Stomach smooth muscle (tissue), 2 donors: Measurements from ENCODE around the gene GATA5.

Experiments
- H3K27ac ChIP-seq: one replicate; pipeline ENCODE4 v1.7.0; 2013; ENCODE audit warnings: mild to moderate bottlenecking, low read length, inconsistent platforms
- H3K27me3 ChIP-seq, 2 donors: one replicate each; pipeline ENCODE4 v1.7.0; 2013; ENCODE audit warnings: low read length in 2 of 2; ENCODE audit not compliant: insufficient read depth in 2 of 2, control insufficient read depth in 1 of 2
- H3K36me3 ChIP-seq, 2 donors: one replicate each; pipeline ENCODE4 v1.7.0; 2013; ENCODE audit warnings: low read length in 2 of 2; ENCODE audit not compliant: control insufficient read depth in 2 of 2, insufficient read depth in 2 of 2
- H3K4me1 ChIP-seq: one replicate; pipeline ENCODE4 v1.7.0; 2013; ENCODE audit warnings: low read length; ENCODE audit not compliant: control insufficient read depth, insufficient read depth
- H3K4me3 ChIP-seq, 2 donors: one replicate each; pipeline ENCODE4 v1.7.0; 2013; ENCODE audit warnings: low read length in 2 of 2
- H3K9ac ChIP-seq, 2 donors: one replicate each; pipeline ENCODE4 v1.7.0; 2013; ENCODE audit warnings: low read length in 2 of 2, mild to moderate bottlenecking in 1 of 2
- H3K9me3 ChIP-seq, 2 donors: one replicate each; pipeline ENCODE4 v1.7.0; 2013; ENCODE audit warnings: low read length in 2 of 2; ENCODE audit not compliant: control insufficient read depth in 2 of 2
- donor health status: healthy.
- donor health status: Pancreatic carcinoma.

The GATA5 gene, protein sequence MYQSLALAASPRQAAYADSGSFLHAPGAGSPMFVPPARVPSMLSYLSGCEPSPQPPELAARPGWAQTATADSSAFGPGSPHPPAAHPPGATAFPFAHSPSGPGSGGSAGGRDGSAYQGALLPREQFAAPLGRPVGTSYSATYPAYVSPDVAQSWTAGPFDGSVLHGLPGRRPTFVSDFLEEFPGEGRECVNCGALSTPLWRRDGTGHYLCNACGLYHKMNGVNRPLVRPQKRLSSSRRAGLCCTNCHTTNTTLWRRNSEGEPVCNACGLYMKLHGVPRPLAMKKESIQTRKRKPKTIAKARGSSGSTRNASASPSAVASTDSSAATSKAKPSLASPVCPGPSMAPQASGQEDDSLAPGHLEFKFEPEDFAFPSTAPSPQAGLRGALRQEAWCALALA

DNA sequence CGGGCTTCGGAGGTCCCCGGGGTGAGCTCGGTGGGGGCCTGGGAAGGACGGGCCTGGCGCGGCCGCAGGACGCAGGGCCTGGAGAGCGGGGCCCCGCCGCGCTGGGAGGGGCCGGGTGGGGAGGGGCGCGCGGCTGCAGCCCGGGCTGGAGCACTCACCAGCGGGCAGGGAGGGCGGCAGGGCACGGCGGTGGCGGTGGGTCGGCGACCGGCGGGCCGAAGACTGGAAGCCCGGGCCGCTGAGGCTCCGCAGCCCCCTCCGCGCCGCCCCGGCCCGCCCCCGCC is at the start of gene GATA5:
Gene GATA5, minus strand, starts transcription at position 224 of the 284 bp plus-strand sequence. CDS start 474 bp downstream, outside the sequence.
- no peaks in the 10 kb centered on the region for H3K36me3 ChIP-seq
- H3K9me3 ChIP-seq: no peaks in the 10 kb centered on the region

DNA sequence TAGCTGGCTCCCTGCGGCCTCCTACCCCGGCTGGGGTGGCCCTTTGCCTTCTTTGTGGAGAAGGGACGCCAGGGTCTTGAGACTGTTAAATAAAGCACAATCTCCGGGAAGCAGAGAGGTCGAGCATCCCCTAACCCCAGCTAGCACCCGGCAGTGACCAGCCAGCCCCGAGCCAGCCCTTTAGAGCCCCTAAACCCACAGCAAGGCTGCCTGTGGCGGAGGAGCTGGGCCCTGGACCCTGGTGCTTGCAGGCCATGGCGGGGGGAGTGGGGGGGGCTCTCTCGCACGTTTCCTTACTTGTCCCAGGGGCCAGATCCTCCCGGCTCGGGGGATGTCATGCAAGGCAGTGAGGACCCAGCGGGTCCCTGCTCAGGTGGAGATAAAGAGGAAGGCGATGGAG is 49.2 kb upstream of the GATA5 start:
- H3K36me3 ChIP-seq: no peaks in the 10 kb centered on the region
- H3K4me3 ChIP-seq: no peak overlapping the region
- H3K9ac ChIP-seq: no peak overlapping the region
- H3K4me1 ChIP-seq: peaks cover 3% of the 10 kb centered on the region
- no peaks in the 10 kb centered on the region for H3K9me3 ChIP-seq
- H3K27ac ChIP-seq: no peak overlapping the region
- H3K27me3 ChIP-seq: peaks cover 3 to 28% of the 10 kb centered on the region in 2 donors

More for the DNA sequence above, at the start of gene GATA5:
- H3K27ac ChIP-seq: no peak within 1 kb of the TSS
- no peak within 1 kb of the TSS for H3K9ac ChIP-seq
- H3K27me3 ChIP-seq: peaks cover 34 to 59% of the 10 kb centered on the region in 2 donors
- peak within 1 kb of the TSS in 1 of 2 donors; percentile 54 for H3K4me3 ChIP-seq
- H3K4me1 ChIP-seq: peaks cover 14% of the 10 kb centered on the region

DNA sequence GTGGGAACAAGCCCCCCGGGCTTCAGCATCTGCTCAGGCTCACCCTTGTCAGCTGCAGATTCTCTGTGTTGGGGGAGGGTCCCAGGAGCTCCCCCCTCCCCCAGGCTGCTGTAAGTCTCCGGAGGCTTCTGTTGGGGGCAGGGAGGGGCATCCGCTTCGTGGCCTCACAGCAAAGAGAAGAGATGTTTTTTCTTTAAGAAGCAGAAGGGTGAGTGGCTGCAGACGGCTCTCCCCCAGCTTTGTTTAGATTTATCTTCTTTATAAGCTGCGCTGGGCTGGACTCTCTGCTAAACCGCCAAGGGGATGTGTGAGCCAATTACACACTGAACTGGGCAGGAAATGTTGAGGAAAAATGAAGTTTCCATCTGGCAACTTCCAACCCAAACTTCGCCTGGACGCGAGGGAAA is 48.7 kb upstream of the GATA5 start:
- Histone ChIP-seq H3K4me1 (peaks cover 3% of the 10 kb centered on the region), H3K4me3 (no peak overlapping the region), H3K36me3 (no peaks in the 10 kb centered on the region), H3K9ac (no peak overlapping the region), H3K27me3 (peaks cover 3 to 28% of the 10 kb centered on the region in 2 donors), H3K9me3 (no peaks in the 10 kb centered on the region), H3K27ac (no peak overlapping the region)

DNA sequence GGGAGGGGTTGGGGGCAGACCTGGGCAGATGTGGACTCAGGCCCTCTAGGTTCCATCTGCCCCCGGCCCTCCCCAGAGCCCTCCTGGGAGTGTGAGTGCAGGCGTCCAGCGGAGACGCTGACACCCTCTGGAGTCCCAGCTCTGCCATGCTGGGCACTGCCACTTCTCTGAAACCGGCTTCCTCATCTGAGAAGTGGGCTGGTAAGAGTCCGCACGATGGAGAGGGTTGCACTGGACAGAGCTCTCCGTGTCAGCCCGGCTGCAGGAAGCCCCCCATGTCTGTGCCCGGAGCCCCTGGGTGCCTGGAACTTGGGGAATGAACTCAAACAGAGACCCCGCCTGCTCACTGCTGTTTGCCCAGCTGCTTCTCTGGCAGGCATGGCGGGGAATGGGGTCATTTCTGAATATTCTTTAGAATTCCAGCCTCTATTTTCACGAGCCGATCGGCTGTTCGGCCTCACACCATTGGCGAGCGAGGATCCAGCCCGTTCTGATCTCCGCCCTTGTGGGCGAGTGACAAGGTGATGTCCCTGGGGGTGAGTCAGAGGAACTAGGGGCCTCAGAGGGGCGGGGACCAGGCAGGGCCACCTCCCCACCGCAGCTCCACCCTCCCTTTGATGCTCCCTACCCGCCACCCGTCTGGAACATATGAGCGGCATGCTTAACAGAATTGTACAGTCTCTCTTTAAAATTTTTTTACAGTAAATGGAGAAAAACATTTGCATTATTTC is 47.8 kb upstream of the GATA5 start:
- Histone ChIP-seq H3K4me1 (peaks cover 3% of the 10 kb centered on the region), H3K9me3 (no peaks in the 10 kb centered on the region), H3K4me3 (no peak overlapping the region), H3K36me3 (no peaks in the 10 kb centered on the region), H3K27ac (no peak overlapping the region), H3K9ac (no peak overlapping the region), H3K27me3 (peaks cover 3 to 24% of the 10 kb centered on the region in 2 donors)

DNA sequence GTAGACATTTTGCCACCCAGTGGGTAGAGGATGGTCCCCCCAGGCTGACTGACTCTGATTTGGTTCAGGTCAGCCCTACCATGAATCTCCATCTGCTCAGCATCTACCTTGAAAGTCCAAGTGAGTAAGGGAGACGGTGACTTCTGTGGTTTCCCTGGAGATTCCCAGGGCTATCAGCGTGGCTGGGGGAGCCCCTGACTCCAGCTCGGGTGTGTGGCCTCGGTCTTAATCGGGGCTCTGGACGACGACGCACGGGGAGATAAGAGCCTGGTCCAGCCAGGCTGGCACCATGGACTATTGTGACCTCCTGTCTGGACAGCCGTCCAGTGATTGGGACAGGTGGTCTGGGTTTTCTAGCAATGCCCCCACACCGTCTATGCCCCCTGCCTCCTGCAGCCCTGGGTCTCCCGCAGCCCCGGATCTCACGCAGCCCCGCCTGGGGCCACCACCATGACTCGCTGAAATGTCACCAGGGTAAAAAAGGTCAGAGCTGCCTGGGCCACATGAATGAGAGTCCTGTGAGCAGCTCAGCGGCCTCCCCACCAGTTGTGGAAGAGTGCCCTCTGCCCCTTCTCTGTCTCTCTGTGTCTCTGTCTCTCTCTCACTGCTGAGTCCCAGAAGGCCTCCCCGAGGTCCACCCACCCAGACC is 47.1 kb upstream of the GATA5 start:
- no peak overlapping the region for H3K27ac ChIP-seq
- H3K4me1 ChIP-seq: peaks cover 3% of the 10 kb centered on the region
- no peaks in the 10 kb centered on the region for H3K9me3 ChIP-seq
- H3K27me3 ChIP-seq: peaks cover 3 to 26% of the 10 kb centered on the region in 2 donors
- no peak overlapping the region for H3K9ac ChIP-seq
- no peak overlapping the region for H3K4me3 ChIP-seq
- no peaks in the 10 kb centered on the region for H3K36me3 ChIP-seq

DNA sequence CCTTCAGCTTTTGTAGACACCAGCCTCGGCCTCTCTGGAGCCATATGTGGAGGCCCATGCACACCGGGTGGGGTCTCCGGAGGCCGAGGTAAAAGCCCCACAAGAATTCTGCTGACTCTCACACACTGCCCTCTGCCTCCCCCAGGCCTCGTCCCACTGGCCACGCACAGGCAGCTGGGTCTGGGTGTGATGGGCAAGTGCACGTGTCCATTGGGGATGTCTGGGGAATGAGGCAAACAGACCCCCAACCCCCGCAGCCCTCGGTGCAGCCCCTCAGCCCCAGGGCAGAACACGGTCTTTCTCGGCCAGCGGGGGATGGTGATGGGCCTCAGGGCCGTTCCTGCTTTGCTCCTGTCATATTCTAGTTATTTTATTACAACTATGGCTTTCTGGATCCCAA is 44.0 kb upstream of the GATA5 start:
- H3K9me3 ChIP-seq: no peaks in the 10 kb centered on the region
- no peak overlapping the region for H3K4me3 ChIP-seq
- H3K27ac ChIP-seq: no peak overlapping the region
- peaks cover 3 to 20% of the 10 kb centered on the region in 2 donors for H3K27me3 ChIP-seq
- no peaks in the 10 kb centered on the region for H3K36me3 ChIP-seq
- peaks cover under 1% of the 10 kb centered on the region for H3K4me1 ChIP-seq
- H3K9ac ChIP-seq: no peak overlapping the region

DNA sequence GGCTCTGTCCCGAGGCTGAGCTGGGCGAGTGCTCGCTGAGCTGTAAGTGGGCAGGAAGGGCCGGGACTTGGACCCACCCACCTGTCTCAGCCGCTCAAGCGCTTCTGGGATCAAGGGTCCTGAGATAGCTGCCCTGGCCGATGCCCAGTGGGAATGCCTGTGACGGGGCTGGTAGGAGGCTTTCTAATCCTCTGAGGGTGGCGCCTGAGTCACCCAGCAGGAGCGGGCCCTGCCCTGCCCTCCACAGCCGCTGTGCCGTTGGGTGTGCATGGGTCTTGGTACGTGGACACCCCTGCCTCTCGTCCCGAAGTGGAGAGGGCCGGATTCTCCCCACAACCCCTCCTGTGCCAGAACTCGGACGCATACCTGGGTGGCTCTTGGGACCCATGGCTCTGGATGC is 43.1 kb upstream of the GATA5 start:
- peaks cover 2 to 16% of the 10 kb centered on the region in 2 donors for H3K27me3 ChIP-seq
- no peak overlapping the region for H3K27ac ChIP-seq

DNA sequence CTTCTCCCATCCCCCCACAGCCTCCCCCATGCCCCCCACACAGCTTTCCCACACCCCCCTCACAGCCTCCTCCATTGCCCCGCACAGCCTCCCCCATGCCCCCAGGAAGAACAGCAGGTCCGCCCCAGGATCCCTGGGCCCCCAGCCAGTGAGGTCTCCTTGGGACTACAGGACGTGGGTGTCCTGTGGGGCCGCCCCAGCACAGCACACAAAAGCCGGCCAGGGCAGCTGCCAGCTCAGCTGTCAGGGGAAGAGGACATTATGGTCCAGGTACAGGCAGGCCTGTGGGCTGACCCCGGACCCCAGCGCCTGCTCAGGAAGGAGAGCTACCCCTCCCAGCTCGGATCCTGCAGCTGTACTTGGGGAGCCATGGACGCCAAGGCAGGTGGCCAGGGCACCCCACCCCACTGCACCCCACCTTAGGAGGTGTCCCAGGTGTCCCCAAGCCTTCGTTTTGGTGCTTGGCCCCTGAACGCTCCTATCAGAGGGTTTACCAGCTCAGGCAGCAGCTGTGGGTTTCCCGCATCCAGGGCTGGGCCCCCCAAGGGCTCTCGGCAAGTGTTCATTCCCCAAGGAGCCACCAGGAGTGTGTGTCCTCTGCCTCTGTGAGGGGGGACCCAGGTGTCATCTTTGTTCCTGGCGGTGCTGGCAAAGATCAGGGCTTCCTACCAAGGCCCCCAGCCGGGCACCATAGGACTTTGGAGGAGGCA is 42.3 kb upstream of the GATA5 start:
- Histone ChIP-seq H3K36me3 (no peaks in the 10 kb centered on the region), H3K27ac (no peak overlapping the region), H3K9me3 (no peaks in the 10 kb centered on the region), H3K4me1 (no peaks in the 10 kb centered on the region), H3K9ac (no peak overlapping the region), H3K4me3 (no peak overlapping the region), H3K27me3 (peaks cover 0 to 8% of the 10 kb centered on the region in 2 donors)

More for the DNA sequence above, 43.1 kb upstream of the GATA5 start:
- H3K4me1 ChIP-seq: no peaks in the 10 kb centered on the region
- no peaks in the 10 kb centered on the region for H3K9me3 ChIP-seq
- no peak overlapping the region for H3K4me3 ChIP-seq
- H3K9ac ChIP-seq: no peak overlapping the region
- H3K36me3 ChIP-seq: no peaks in the 10 kb centered on the region

DNA sequence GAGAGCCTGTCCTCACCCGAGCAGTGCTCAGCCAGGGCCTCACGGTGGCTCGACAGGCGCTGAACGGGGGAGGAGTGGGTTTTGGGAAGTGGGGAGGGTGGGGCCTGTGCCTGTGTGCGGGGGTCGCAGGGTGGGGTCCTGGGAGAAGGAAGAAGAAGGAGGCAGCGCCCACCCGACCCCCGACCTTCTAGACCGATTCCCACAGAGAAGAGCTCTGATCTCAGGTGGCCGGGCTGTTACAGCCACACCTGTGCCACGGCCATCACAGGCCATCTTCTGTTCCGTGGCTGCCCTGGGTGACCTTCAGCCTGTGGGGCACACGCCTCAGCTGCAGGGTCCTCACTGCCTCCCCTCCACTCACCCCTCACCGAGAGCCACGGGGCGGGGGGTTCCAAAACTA is 41.4 kb upstream of the GATA5 start:
- Histone ChIP-seq H3K27ac (no peak overlapping the region), H3K36me3 (no peaks in the 10 kb centered on the region), H3K9me3 (no peaks in the 10 kb centered on the region), H3K27me3 (peaks cover 0 to 6% of the 10 kb centered on the region in 2 donors), H3K9ac (no peak overlapping the region), H3K4me3 (no peak overlapping the region), H3K4me1 (peaks cover 7% of the 10 kb centered on the region)

DNA sequence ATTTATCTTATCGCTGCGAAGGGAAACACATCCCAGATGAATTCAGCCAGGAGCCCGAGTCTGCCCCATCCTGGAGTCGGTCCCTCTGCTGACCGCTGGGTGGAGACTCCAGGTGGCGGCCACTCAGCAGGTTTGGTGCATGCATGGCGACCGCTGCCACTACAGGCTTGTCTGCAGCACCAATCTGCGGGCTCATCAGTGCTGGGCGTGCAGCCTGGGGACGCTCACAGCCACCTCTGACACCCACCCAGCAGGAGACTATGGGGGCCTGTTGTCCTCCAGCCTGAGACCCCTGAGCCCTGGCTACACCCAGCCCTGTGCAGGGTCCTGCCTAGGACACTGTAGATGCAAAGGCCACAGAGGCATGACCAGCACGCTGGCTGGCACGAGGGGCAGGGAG is 40.5 kb upstream of the GATA5 start:
- H3K27ac ChIP-seq: no peak overlapping the region
- H3K4me3 ChIP-seq: no peak overlapping the region
- H3K27me3 ChIP-seq: peaks cover 0 to 6% of the 10 kb centered on the region in 2 donors
- no peak overlapping the region for H3K9ac ChIP-seq
- no peaks in the 10 kb centered on the region for H3K36me3 ChIP-seq
- no peaks in the 10 kb centered on the region for H3K9me3 ChIP-seq
- H3K4me1 ChIP-seq: peaks cover 14% of the 10 kb centered on the region
